Neural progenitor cell (in vitro differentiated cells): ENCODE data around the gene MAPK12. TPM values are rescaled to one million over a fixed set of nuclear protein-coding genes. Genes with fewer than 3 reads are reported as not detected.

ENCODE experiments used
- DNase-seq: peaks from one replicate; pipeline ENCODE4 v3.0.0-alpha.2; 2016; ENCODE audit warnings: low spot score
- H2AFZ ChIP-seq: fragments of 200-600 bp; sonication (generic); replicated peaks from 2 replicates; pipeline ENCODE4 v1.6.1; 2016; ENCODE audit warnings: antibody characterized with exemption
- H3F3A ChIP-seq: fragments of 200-600 bp; sonication (generic); 2 replicates; pipeline ENCODE4 v1.6.1; 2016; ENCODE audit warnings: antibody characterized with exemption, low read depth
- H3K27ac ChIP-seq: fragments of 200-600 bp; sonication (generic); 2 replicates; pipeline ENCODE4 v1.5.1; 2016; ENCODE audit warnings: mild to moderate bottlenecking
- H3K27me3 ChIP-seq: fragments of 200-600 bp; sonication (generic); 2 replicates; pipeline ENCODE4 v1.6.1; 2016; ENCODE audit warnings: mild to moderate bottlenecking, moderate library complexity
- H3K36me3 ChIP-seq: fragments of 200-600 bp; sonication (generic); 2 replicates; pipeline ENCODE4 v1.5.1; 2016
- H3K4me1 ChIP-seq: fragments of 200-600 bp; sonication (generic); 2 replicates; pipeline ENCODE4 v1.6.1; 2016; ENCODE audit warnings: mixed run types
- H3K4me2 ChIP-seq: fragments of 200-600 bp; sonication (generic); 2 replicates; pipeline ENCODE4 v1.6.1; 2016
- H3K4me3 ChIP-seq: fragments of 200-600 bp; sonication (generic); 2 replicates; pipeline ENCODE4 v1.5.1; 2016
- H3K79me2 ChIP-seq: fragments of 200-600 bp; sonication (generic); 2 replicates; pipeline ENCODE4 v1.6.1; 2016; ENCODE audit warnings: low read depth
- H3K9ac ChIP-seq: fragments of 200-600 bp; sonication (generic); 2 replicates; pipeline ENCODE4 v1.6.1; 2016
- H3K9me3 ChIP-seq: fragments of 200-600 bp; sonication (generic); 2 replicates; pipeline ENCODE4 v1.5.1; 2016; ENCODE audit warnings: low read depth
- H4K20me1 ChIP-seq: fragments of 200-600 bp; sonication (generic); 2 replicates; pipeline ENCODE4 v1.6.1; 2016; ENCODE audit warnings: low read depth
- H3K27ac Mint-ChIP-seq: 3 replicates; pipeline ENCODE4 v1.8.0; 2021; ENCODE audit warnings: mixed read lengths
- H3K27me3 Mint-ChIP-seq: 2 replicates; pipeline ENCODE4 v1.8.0; 2022; ENCODE audit warnings: low read depth, mild to moderate bottlenecking, inconsistent platforms, moderate library complexity, mixed read lengths; ENCODE audit not compliant: insufficient read depth
- H3K36me3 Mint-ChIP-seq: 3 replicates; pipeline ENCODE4 v1.8.0; 2021; ENCODE audit warnings: mixed read lengths
- H3K4me1 Mint-ChIP-seq: 3 replicates; pipeline ENCODE4 v1.8.0; 2021; ENCODE audit warnings: mixed read lengths
- H3K4me3 Mint-ChIP-seq: 3 replicates; pipeline ENCODE4 v1.8.0; 2021; ENCODE audit warnings: mild to moderate bottlenecking, moderate library complexity, mixed read lengths
- H3K9me3 Mint-ChIP-seq: 3 replicates; pipeline ENCODE4 v1.8.0; 2020; ENCODE audit warnings: mixed read lengths
- EZH2 ChIP-seq: fragments of 200-600 bp; sonication (generic); IDR thresholded peaks from 2 replicates; pipeline ENCODE4 v1.6.1; 2017; ENCODE audit warnings: antibody characterized with exemption, mild to moderate bottlenecking, moderate library complexity
- EZH2phosphoT487 ChIP-seq: fragments of 200-600 bp; sonication (generic); IDR thresholded peaks from 2 replicates; pipeline ENCODE4 v1.6.1; 2017; ENCODE audit warnings: antibody characterized with exemption
- total RNA-seq: library from RNA; depleted of rRNA; stranded (reverse); fragments of >200 nt; gene quantifications from 2 replicates; pipeline ENCODE4 v1.2.3, GENCODE V29; 2015; ENCODE audit warnings: low replicate concordance
- TF ChIP-seq, protein P1 (sequence below): fragments of 200-600 bp; sonication (generic); IDR thresholded peaks from 2 replicates; pipeline ENCODE4 v1.5.1; 2017; ENCODE audit warnings: antibody characterized with exemption, mild to moderate bottlenecking

The MAPK12 gene
- total RNA-seq, 1 donor from 2014 or later: 18.7 TPM

- Mint-ChIP-seq H3K36me3 (peaks cover 24% of the 10 kb centered on the region), H3K27ac (no peak overlapping the region), H3K9me3 (peaks cover 3% of the 10 kb centered on the region), H3K27me3 (peaks cover 10% of the 10 kb centered on the region), H3K4me1 (peaks cover 14% of the 10 kb centered on the region), H3K4me3 (no peak overlapping the region)
- H3K4me3 ChIP-seq: no peak overlapping the region
- peaks cover 9% of the 10 kb centered on the region for H3F3A ChIP-seq
- no peaks in the 10 kb centered on the region for H3K9me3 ChIP-seq
- no peaks in the 10 kb centered on the region for H3K4me1 ChIP-seq
- H3K4me2 ChIP-seq: no peak overlapping the region
- H3K9ac ChIP-seq: no peak overlapping the region
- DNase-seq: no peak
- H4K20me1 ChIP-seq: peaks cover 17% of the 10 kb centered on the region
- H3K36me3 ChIP-seq: no peaks in the 10 kb centered on the region
- no peak overlapping the region for H2AFZ ChIP-seq
- peaks cover 15% of the 10 kb centered on the region for H3K79me2 ChIP-seq
- no peak overlapping the region for H3K27ac ChIP-seq
- H3K27me3 ChIP-seq: no peaks in the 10 kb centered on the region
- TF ChIP-seq EZH2 (no peak), EZH2phosphoT487 (no peak)
- TF ChIP-seq, protein P1, sequence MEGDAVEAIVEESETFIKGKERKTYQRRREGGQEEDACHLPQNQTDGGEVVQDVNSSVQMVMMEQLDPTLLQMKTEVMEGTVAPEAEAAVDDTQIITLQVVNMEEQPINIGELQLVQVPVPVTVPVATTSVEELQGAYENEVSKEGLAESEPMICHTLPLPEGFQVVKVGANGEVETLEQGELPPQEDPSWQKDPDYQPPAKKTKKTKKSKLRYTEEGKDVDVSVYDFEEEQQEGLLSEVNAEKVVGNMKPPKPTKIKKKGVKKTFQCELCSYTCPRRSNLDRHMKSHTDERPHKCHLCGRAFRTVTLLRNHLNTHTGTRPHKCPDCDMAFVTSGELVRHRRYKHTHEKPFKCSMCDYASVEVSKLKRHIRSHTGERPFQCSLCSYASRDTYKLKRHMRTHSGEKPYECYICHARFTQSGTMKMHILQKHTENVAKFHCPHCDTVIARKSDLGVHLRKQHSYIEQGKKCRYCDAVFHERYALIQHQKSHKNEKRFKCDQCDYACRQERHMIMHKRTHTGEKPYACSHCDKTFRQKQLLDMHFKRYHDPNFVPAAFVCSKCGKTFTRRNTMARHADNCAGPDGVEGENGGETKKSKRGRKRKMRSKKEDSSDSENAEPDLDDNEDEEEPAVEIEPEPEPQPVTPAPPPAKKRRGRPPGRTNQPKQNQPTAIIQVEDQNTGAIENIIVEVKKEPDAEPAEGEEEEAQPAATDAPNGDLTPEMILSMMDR: no peak
Observed at GRCh38 chr22:50233223-50233622, 28.3 kb downstream of the MAPK12 start.

DNA sequence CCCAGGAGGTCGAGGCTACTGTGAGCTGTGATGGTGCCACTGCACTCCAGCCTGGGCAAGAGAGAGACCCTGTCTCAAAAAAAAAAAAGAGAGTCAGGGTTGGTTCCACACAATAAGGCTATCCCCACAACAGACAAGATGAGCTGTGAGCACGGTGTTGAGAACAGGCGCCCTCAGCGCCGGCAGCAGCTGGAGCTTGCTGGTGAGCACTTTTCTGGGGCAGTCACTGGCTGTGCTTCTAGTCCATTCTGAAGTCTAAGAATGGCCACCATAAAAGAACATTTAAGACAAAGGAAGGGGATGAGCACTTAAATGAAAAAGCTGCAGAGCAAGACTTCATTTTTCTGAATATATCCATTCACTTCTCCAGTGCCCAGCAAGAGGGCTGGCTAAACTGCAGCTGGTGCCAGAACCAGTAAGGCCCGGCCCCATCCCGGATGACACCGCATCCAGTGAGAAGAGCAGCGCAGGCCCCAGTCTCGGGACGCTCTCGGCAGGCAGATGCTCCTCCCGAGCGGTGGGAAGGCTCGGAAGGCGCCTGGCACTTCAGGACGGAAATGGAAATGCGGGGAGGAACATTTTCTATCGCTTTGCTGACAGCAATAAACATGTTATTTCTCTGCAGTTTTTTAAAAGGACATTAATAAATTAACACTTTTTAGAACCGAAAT is 28.9 kb downstream of the MAPK12 start:
- Histone ChIP-seq H3K9me3 (no peaks in the 10 kb centered on the region), H3K79me2 (peaks cover 15% of the 10 kb centered on the region), H4K20me1 (peaks cover 13% of the 10 kb centered on the region), H3K27ac (no peak overlapping the region), H2AFZ (no peak overlapping the region), H3K4me3 (no peak overlapping the region), H3F3A (peaks cover 9% of the 10 kb centered on the region), H3K36me3 (no peaks in the 10 kb centered on the region), H3K4me1 (no peaks in the 10 kb centered on the region), H3K27me3 (no peaks in the 10 kb centered on the region), H3K9ac (no peak overlapping the region), H3K4me2 (no peak overlapping the region)
- Mint-ChIP-seq H3K9me3 (peaks cover 3% of the 10 kb centered on the region), H3K27ac (no peak overlapping the region), H3K4me1 (peaks cover 9% of the 10 kb centered on the region), H3K27me3 (peaks cover 8% of the 10 kb centered on the region), H3K4me3 (no peak overlapping the region), H3K36me3 (peaks cover 24% of the 10 kb centered on the region)
- TF ChIP-seq EZH2phosphoT487: no peak
- TF ChIP-seq EZH2: no peak
- TF ChIP-seq, protein P1: no peak
- DNase-seq: no peak

DNA sequence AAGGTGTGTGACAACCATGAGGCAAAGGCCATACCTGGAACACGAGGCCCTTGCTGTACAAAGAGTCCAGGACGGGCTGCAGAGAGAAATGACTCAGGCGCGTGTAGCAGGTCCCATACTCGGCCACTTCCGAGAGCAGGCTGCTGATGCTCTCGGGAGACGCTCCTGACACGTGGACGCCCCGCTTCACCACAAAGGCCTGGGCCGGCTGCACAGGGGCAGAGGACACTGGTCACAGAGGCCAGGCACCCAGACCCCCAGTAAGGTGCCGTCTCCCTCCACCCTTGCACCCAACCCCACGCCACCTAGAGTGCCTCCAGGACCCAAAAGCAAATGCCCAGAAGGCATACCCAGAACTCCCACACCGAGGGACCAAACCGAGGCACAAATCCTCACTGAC is 32.1 kb downstream of the MAPK12 start:
- H3K36me3 ChIP-seq: no peaks in the 10 kb centered on the region

More for the DNA sequence above, 32.1 kb downstream of the MAPK12 start:
- no peak for TF ChIP-seq EZH2phosphoT487
- TF ChIP-seq, protein P1: no peak
- no peak for TF ChIP-seq EZH2
- Histone ChIP-seq H3K4me3 (no peak overlapping the region), H3K9ac (no peak overlapping the region), H3K79me2 (no peaks in the 10 kb centered on the region), H3K4me2 (no peak overlapping the region), H3F3A (no peaks in the 10 kb centered on the region), H2AFZ (no peak overlapping the region), H3K27me3 (no peaks in the 10 kb centered on the region), H3K27ac (no peak overlapping the region), H4K20me1 (peaks cover 5% of the 10 kb centered on the region), H3K9me3 (no peaks in the 10 kb centered on the region), H3K4me1 (no peaks in the 10 kb centered on the region)
- Mint-ChIP-seq H3K4me3 (no peak overlapping the region), H3K27me3 (peaks cover 6% of the 10 kb centered on the region), H3K27ac (no peak overlapping the region), H3K9me3 (no peaks in the 10 kb centered on the region), H3K36me3 (peaks cover 15% of the 10 kb centered on the region), H3K4me1 (no peaks in the 10 kb centered on the region)
- no peak for DNase-seq
